Limb (tissue), 2 donors: ENCODE results near the gene PUS1.

ENCODE experiments used
- DNase-seq, 2 donors: peaks; one replicate each; pipeline ENCODE4 v3.0.0-alpha.2; 2016; ENCODE audit errors: extremely low spot score in 2 of 2

The PUS1 gene

GRCh38 chr12:131915823-131916222 lies 13.3 kb upstream of the PUS1 start:
- DNase-seq: peak in 1 of 2 donors; percentile 28

- peak in 1 of 2 donors; percentile 24 for DNase-seq
These were observed 12.6 kb upstream of the PUS1 start for GRCh38 chr12:131916306-131917138.

- DNase-seq: peak in 1 of 2 donors; percentile 29
These were observed 11.9 kb upstream of the PUS1 start for GRCh38 chr12:131917139-131917710.

GRCh38 chr12:131917711-131918306 lies 11.3 kb upstream of the PUS1 start:
- peak in 1 of 2 donors; percentile 31 for DNase-seq

- DNase-seq: peak in 1 of 2 donors; percentile 29
These were observed 10.6 kb upstream of the PUS1 start for GRCh38 chr12:131918311-131919050.

- DNase-seq: no peak
These were observed 10.1 kb upstream of the PUS1 start for GRCh38 chr12:131919051-131919347.

- DNase-seq: peak in 1 of 2 donors; percentile 26
These were observed 9.5 kb upstream of the PUS1 start for GRCh38 chr12:131919366-131920156.

- DNase-seq: no peak
These were observed 8.9 kb upstream of the PUS1 start for GRCh38 chr12:131920157-131920508.

GRCh38 chr12:131920902-131921840 lies 7.9 kb upstream of the PUS1 start:
- peak in 1 of 2 donors; percentile 29 for DNase-seq

- DNase-seq: peak in 1 of 2 donors; percentile 27
These were observed 7.0 kb upstream of the PUS1 start for GRCh38 chr12:131921866-131922769.

GRCh38 chr12:131922772-131923171 lies 6.3 kb upstream of the PUS1 start:
- no peak for DNase-seq

- peak in 1 of 2 donors; percentile 33 for DNase-seq
These were observed 5.8 kb upstream of the PUS1 start for GRCh38 chr12:131923260-131923659.

GRCh38 chr12:131927110-131928079 lies 1.7 kb upstream of the PUS1 start:
- peak in 1 of 2 donors; percentile 33 for DNase-seq

- no peak for DNase-seq
These were observed 881 bp upstream of the PUS1 start for GRCh38 chr12:131928080-131928710.

GRCh38 chr12:131929581-131930456 lies 743 bp downstream of the PUS1 start:
- no peak for DNase-seq

GRCh38 chr12:131930510-131930909 lies 1.4 kb downstream of the PUS1 start:
- DNase-seq: no peak
